Left cardiac atrium (tissue), 4 donors: ENCODE measurements around the gene EXOG. TPM values are rescaled to one million over a fixed set of nuclear protein-coding genes. Genes with fewer than 3 reads are reported as not detected.

Source experiments
- ATAC-seq, 2 donors: fragments of 200-7000 bp; cut with Tn5 transposase; one replicate each; pipeline ENCODE4 v1.9.1; 2020; ENCODE audit warnings: mild to moderate bottlenecking in 2 of 2, moderate library complexity in 2 of 2
- DNase-seq: peaks from one replicate; pipeline ENCODE4 v3.0.0-alpha.2; 2020
- intact Hi-C, 2 donors: fragments of 100-400 bp; cut with DNase I; formaldehyde crosslinking; loops; one replicate each; pipeline versions ENCODE4 v1.14.1 to v1.15.1; 2022 to 2023
- total RNA-seq, 2 donors: library from RNA; stranded (reverse); fragmentation: NEBNext Ultra II Directional; extraction: Animal tissue kit (Norgen Biotek cat#: 25700); gene quantifications; one replicate each; pipeline ENCODE4 v1.2.1, GENCODE V29; 2021
- donor health status: DM: no; HTN: yes; CAD: no.
- donor health status: DM: no; HTN: yes; CAD: no; lungs with severe emphysema.
- donor health status: DM: yes; HTN: yes; CAD: no.
- donor health status: Dilated cardiomyopathy.

The EXOG gene
- total RNA-seq, 2 donors from 2014 or later: 17.8 to 20.5 TPM

DNA sequence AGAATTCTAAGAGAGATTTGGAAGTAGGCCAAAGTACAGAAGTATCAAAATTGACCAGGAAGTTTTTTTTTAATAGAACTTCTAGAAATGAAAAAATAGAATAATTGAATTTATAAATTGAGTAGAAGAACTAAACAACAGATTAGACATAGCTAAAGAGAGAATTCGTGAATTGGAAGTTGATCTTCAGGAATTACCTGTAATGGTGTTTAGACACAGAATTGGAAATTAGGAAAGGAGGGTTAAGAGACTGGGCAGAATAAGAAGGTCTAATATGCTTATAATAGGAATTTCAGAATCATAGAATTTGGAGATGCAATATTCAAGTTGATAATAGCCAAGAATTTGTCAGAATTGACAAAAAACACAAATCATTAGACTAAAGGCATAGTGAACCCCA is 26.3 kb upstream of the EXOG start:
- ATAC-seq: no peak
- intact Hi-C loops: loop anchor here (10.0 kb wide), 1 partner anchor 355 kb away; no protein-coding TSS in a partner anchor

GRCh38 chr3:38471260-38471857 is 24.8 kb upstream of the EXOG start:
- DNase-seq (no peak), ATAC-seq (no peak)
- intact Hi-C loops: loop anchor here (10.0 kb wide), 1 partner anchor 357 kb away; no protein-coding TSS in a partner anchor

More for the DNA sequence above, 26.3 kb upstream of the EXOG start:
- DNase-seq: no peak

DNA sequence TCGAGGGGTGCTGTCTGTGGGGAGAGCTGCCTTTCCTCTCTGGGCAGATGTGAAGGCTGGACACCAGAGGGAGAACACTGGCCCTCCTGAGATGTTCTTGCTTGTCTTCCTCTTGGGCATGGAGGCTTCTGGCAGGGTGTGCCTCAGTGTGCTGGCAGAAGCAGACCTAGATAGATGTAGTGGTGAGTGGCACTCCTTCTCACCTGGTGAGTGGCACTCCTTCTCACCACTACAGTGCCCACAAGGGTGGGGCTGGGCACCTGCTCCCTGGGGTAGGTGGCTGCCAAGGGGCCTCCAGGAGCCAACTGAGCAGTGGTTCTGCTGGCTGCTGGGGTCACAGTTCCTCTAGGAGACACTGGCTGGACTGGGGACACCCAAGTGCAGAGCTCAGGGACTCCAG is 23.8 kb upstream of the EXOG start:
- no peak for DNase-seq
- intact Hi-C loops: loop anchor here (10.0 kb wide), 1 partner anchor 358 kb away; no protein-coding TSS in a partner anchor
- no peak for ATAC-seq

GRCh38 chr3:38473229-38473628 is 22.9 kb upstream of the EXOG start:
- ATAC-seq (peak; percentile 21 to 45), DNase-seq (no peak)
- intact Hi-C loops: loop anchor here (10.0 kb wide), 1 partner anchor 358 kb away; no protein-coding TSS in a partner anchor

GRCh38 chr3:38474928-38475605 is 21.1 kb upstream of the EXOG start:
- intact Hi-C loops: loop anchor here (5.0 to 10.0 kb wide), 2 partner anchors 128 to 360 kb away; partner anchors contain the start of gene XYLB (in 1 of the 2)
- ATAC-seq (no peak), DNase-seq (no peak)

DNA sequence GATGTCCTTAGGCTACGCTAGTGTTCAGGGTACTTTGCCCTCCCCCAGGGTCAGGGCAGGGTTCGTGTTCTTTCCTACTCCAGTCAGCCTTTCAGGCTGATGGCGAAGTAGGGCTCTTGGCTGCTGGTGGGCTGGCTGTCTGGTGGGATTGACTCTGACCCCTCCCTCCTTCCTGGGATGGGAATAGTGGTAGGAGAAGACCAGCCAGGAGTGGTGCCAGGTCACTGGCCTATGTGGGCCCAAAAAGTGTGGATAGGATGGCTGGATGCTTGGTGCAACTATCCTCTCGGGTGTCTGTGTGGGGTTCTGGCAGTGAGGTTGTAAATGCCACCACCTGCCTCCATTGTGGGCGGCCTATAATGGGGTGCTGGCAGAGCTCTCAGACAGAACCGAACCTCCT is 20.4 kb upstream of the EXOG start:
- DNase-seq: no peak
- intact Hi-C loops: loop anchor here (5.0 to 10.0 kb wide), 2 partner anchors 128 to 361 kb away; partner anchors contain the start of gene XYLB (in 1 of the 2)
- no peak for ATAC-seq

DNA sequence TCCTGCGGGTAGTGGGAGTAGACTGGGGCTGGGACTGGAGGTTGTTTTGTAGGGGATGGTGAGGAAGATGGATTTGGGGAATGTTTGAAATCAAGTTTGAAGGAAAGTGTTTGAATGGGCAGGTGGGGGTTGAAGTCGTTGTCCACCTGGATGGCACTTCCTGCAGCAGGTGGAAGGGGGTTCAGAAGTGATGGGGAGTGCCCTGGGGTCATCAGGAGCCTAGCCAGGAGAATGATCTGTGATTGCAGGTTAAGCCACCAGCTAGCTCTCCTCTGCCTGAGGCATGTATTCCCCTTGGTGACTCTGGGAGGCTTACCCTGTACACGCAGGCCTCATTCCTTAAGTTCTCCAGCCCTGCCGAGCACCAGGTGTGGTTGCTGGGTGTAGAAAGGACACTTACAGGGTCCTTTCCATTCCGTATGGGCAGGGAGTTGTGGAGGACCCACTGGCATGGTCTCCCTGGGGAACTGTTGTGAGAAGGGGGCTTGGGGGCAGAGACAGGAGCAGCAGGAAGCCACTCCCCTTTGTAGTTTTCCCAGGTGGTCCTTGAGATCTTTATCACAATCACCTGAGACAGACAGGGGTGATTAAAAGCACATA is 19.9 kb upstream of the EXOG start:
- no peak for DNase-seq
- intact Hi-C loops: loop anchor here (5.0 to 10.0 kb wide), 2 partner anchors 129 to 361 kb away; partner anchors contain the start of gene XYLB (in 1 of the 2)
- no peak for ATAC-seq

DNA sequence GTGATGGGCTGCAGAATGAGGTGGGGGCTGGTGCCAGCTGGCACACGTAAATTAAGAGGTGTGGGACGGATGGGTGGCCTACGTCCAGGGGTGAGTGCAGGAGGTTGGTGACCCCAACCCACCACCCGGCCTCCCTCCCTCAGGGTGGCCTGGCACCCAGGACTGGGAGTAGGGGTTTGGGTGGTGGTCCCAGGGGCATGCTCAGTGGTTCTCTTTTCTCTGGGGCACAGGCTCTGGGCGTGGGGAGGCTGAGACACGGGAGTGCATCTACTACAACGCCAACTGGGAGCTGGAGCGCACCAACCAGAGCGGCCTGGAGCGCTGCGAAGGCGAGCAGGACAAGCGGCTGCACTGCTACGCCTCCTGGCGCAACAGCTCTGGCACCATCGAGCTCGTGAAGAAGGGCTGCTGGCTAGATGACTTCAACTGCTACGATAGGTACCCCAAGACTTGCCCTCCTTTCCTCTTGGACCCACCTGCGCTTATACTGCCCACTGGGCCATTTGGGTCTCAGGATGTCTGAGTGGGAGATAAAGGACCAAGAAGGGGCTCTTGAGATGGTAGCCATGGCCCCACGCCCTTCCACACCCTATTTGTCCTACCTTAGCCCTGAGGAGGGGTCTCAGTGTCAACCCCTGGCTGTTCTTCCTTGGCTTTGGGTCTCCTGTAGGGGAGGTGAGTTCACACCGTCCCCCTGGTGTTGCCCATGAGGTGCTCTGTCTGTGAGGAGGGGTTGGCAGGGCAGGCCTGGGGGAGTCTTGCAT is 18.9 kb upstream of the EXOG start:
- DNase-seq: no peak
- no peak for ATAC-seq
- intact Hi-C loops: loop anchor here (5.0 to 10.0 kb wide), 2 partner anchors 130 to 362 kb away; partner anchors contain the start of gene XYLB (in 1 of the 2)

- DNase-seq (no peak), ATAC-seq (no peak)
- intact Hi-C loops: loop anchor here (2.0 to 10.0 kb wide), 3 partner anchors 131 to 363 kb away; partner anchors contain the start of gene XYLB (in 2 of the 2)
Observed at GRCh38 chr3:38477839-38478450, 18.2 kb upstream of the EXOG start.

GRCh38 chr3:38478901-38479300 is 17.2 kb upstream of the EXOG start:
- ATAC-seq: no peak
- intact Hi-C loops: loop anchor here (2.0 to 10.0 kb wide), 3 partner anchors 132 to 364 kb away; partner anchors contain the start of gene XYLB (in 2 of the 2)

GRCh38 chr3:38479431-38480092 is 16.6 kb upstream of the EXOG start:
- intact Hi-C loops: loop anchor here (2.0 to 10.0 kb wide), 3 partner anchors 132 to 365 kb away; partner anchors contain the start of gene XYLB (in 2 of the 2)
- peak; percentile 86 to 88 for ATAC-seq
- DNase-seq: peak; percentile 65

More at GRCh38 chr3:38478901-38479300, 17.2 kb upstream of the EXOG start:
- no peak for DNase-seq

DNA sequence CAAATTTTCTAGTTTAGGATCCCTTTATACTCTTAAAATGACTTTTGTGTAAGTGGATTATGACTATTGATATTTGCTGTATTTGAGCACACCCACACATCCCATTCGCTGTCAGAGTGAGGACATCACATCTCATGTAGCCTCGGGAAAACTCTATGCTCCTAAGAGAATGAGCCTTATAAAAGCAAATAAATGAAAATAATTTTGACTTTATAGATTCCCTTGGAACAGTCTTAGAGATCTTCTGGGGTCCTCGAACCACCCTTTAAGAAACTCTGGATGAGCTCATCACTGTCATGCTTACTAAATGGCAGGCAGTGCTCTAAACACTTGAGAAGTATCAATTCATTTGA is 16.1 kb upstream of the EXOG start:
- ATAC-seq: no peak
- intact Hi-C loops: no loop called here

DNA sequence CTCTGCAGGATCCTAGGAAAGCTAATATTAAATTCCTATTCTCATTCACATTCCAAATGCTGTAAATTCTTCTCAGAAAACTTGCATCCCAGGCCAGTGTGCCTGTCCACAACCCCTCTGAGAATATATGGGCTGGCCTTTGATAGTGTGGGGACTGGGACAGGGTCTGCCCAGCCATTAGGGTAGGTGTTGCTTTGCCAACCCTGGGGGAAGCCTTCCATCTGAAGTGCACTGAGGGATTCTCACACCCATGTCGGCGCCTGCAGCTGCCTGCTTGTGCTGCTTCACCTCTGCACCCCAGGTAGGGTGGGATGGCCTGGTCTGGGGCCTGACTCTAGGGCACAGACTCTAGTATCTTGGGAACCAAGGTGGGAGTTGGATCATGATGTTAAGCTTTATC is 15.2 kb upstream of the EXOG start:
- ATAC-seq (no peak), DNase-seq (no peak)
- intact Hi-C loops: no loop called here

More for the DNA sequence above, 16.1 kb upstream of the EXOG start:
- DNase-seq: no peak

DNA sequence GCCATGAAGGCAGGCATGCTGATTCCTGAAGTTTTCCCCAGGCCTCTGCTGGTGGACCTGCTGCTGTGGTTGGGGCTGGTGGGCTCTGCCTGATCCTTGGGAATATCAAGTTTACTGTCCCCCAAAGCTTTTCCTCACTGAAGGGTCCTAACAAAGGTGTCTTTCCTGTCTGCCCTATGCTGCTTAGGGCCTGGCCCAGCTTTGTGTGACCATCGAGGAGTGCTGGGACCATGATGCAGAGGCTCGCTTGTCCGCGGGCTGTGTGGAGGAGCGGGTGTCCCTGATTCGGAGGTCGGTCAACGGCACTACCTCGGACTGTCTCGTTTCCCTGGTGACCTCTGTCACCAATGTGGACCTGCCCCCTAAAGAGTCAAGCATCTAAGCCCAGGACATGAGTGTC is 13.2 kb upstream of the EXOG start:
- intact Hi-C loops: no loop called here
- DNase-seq: no peak
- ATAC-seq: no peak

DNA sequence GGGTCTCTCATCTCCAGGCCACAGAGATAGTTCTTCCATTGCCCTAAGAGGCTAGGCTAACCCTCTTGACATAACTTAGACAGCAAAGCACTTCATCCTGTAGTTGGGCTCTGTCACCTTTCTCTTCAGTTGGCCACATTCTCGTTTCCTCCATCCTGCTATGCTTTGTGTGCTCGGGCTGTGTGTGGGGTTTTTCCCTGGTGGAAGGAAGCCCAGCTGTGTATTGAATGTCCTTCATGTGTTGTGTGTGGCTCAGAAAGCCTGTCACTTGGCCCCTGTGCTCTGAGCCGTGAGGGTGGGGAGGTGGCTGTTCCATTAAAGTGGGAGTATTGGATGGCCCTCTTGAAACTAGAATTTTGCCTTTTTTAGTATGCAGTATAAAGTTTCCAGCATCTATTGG is 8.8 kb upstream of the EXOG start:
- DNase-seq (no peak), ATAC-seq (no peak)
- intact Hi-C loops: no loop called here

- intact Hi-C loops: no loop called here
- no peak for ATAC-seq
- DNase-seq: no peak
Observed at GRCh38 chr3:38488949-38489348, 7.2 kb upstream of the EXOG start.

DNA sequence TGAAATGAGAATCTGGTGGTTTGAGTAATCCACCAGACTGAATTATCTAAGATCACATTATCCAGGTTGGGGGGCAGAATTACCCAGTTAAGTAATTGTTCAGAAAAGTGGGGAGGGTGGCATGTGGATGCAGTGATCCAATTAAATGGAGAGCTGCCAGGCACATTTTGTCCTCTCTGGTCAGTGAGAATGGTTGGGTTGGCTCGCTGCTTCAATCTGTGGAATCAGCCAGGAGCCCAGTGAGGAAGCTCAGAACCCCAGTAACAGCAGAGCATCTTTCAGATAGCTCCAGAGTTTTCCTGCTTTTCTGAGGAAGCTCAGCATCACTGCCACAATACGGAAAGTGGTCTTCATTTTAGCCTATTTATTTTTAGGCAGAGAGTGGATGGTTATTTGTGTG is 6.4 kb upstream of the EXOG start:
- intact Hi-C loops: loop anchor here (10.0 kb wide), 2 partner anchors 165 to 355 kb away; no protein-coding TSS in a partner anchor
- no peak for DNase-seq
- no peak for ATAC-seq
